Activated effector memory CD4-positive, alpha-beta T cell treated with anti-CD3 and anti-CD28 coated beads, Interleukin-2, amount 50 U/mL, for 16 hours (primary cell): ENCODE measurements around the gene DAPK2.

Source experiments
- DNase-seq: peaks from one replicate; pipeline ENCODE4 v3.0.0-alpha.2; 2020

DAPK2 gene

DNA sequence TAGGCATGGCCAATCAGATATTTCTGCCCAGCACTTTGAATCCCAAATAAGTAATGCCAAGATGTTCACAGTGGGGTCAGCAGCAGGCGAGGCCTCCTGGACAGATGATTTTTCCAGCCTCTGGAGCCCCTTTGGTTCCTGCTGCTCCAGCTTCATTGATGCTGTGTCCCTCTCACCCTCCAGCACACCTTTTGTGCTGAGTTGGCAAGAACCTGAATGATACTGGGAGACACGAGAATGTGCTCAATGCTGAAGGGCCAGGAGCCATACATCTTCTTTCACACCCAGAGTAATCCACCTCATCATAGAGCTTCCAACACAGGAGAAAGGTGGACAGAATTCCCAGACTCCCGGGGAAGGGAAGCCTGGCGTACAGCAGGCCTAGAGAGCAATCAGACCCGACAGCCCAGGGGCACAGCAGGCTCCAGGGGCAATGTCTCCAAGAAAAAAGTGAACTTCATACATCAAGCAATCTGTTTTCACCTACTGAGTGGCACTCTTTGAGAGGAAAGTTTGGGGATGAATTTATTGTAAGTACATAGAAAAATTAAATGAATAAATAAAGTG lies 6.7 kb upstream of the DAPK2 start:
- peak; percentile 41 for DNase-seq

DNA sequence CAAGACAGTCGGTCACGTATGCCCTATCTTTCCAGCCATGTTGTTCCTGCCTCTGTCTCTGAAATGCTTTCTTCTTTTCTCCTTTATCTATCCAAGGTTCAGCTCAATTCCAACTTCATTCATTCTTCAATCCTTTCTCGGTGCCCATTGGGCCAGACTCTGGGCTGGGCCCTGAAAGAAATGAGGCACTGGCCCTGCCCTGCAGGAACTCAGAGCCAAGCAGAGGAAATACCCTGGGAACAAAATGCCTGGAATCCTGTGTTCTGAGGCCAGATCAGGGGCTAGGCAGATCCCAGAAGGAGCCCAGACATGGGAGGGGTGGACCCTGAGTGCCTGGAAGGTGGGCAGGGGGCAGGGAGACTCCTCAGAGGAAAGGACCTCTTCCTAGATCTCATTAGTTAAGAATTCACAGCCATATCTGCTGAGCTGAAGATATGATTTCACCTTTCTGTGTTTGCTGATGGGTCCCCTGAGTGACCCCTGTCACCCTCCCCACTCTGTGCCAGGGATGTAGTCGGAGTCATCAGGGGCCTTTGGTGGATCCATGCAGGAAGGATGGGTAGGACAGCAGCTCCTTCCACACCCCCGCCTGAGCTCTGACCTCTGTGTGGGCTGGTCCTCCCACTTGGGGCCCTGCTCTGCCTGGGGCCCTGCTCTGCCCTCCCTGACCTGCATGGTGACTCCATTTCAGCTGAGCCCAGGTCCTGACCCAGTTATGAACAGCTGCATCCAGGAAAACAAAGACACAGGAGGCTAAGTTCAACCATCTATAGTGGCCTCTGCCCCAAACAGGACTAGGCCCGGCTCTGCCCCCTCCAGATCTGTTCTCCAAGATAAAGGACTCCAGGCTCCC lies 5.3 kb upstream of the DAPK2 start:
- peak; percentile 50 for DNase-seq

DNA sequence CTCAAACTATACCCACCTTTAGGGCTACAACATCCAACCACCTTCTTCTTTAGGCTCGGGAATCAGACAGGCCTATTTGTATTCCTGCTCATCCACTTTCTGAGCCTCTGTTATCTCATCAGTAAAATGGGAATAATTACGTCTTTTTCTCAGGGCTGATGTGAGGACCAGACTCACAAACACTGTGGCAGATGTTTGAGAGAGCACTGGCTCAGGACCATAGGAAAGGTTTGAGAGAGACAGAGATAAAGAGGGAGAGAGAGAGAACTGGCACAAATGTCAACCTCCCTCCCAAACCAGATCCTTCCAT lies 4.8 kb upstream of the DAPK2 start:
- DNase-seq: no peak

DNA sequence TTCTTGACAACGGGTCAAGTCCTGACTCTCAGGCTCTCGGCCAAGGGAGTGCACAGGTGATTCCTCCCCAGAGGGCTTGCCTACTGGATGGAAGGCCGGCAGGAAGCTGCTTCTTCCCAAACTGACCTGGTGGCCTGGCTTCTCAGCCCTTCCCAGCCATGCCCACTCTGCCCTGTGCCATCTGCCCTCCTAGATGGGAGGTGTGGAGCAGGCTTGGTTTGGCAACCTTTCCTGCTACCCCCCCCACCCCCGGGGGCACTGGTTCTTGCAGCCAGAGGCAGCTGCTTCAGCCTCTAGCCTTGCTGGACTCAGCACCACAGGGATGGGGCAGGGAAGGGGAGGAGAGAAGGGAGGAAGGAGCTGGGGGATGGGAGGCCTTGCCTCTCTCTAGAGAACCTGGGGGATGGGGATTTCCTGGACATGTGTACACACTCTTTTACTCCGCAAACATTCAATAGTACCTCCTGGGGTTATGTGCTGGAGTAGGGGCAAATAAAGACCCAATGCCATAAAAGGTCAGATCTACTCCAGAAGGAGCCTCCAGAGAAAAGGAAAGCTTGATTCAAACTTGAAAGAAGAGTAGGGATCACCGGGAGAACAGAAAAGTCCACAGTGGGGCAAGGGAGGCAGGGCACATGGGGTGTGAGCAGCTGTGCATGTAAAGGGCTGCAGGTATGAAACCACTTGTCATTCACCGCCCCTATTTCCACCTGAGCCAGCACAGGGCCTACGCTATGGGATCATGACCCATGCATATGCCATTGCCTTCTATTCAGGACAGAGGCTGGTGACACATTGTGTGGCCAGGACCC lies 4.2 kb upstream of the DAPK2 start:
- DNase-seq: peak; percentile 55

DNA sequence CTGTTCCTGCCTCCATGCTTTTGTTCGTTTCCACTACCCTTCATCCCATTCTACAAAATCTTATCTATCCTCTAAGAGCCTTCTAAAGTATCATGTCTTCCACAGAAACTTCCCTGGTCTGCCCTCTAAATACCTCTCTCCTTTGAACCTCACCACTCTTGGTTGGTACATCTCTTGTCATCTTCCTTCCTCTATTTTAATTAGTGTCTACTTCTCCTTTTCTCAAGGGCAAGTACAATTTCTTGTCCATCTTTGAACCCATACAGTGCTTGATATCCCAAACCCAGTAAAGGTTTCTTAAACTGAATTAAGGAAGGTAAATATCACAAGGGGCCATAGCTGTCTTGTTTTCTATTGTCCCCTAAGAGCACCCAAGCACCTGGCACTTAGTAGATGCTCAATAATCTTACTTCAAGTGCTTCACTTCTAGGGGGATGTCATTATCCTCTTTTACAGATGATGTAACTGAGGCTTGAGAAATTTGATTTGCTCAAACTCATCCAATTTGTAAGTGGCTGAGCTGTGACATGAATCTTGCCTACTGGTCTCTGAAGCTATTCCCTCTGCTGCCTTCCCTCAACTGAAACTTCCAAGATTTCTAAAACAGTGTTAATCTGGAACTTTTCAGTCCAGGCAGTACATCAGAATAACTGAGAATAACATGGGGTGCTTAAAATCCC lies 2.6 kb upstream of the DAPK2 start:
- DNase-seq: no peak

DNA sequence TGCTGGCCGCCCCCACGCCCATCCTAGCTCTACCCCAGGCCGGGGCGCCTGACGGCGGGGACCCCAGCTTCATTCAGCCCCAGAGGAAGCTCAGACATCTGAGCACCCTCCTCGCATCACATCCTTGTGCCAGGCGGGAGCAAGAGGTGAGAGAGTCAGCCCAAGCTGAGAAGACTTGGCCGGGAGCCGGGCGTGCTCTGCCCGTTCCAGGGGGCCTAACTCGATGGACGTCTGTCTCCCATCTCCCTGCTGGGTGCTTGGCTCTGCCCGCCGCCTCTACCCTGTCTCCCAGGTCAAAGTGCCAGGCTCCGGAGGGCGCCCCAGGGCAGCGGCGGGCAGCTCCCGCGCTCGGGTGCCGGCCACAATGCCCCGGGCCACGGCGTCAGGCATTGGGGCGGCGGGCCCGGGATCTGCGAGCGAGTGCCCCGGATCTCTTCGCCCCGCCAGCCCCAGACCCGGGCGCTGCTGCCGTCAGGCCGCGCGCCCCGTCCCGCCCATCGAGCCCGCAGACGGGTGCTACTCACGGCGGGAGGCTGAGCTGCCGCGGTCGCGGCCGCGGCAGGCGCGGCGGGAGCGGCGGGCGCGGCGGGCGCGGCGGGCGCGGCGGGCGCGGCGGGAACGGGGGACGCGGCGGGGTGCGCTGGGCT lies 388 bp downstream of the DAPK2 start:
- peak; percentile 57 for DNase-seq

DNA sequence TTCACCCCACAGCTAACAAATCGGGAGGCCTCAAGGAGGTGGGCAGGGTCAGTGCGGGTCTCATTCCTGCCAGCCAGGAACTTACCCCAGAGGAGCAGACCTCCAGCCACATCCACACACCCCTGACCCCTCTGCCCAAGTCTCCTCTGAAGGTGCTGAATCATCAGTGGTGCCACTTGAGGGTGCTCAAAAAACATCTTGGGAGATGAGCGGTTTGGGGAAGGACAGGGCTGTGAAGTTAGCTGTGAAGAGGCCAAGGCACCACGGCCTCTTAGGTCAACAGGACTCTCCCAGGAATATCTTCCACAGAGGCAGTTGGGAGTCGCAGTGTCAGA lies 1.2 kb downstream of the DAPK2 start:
- DNase-seq: no peak

DNA sequence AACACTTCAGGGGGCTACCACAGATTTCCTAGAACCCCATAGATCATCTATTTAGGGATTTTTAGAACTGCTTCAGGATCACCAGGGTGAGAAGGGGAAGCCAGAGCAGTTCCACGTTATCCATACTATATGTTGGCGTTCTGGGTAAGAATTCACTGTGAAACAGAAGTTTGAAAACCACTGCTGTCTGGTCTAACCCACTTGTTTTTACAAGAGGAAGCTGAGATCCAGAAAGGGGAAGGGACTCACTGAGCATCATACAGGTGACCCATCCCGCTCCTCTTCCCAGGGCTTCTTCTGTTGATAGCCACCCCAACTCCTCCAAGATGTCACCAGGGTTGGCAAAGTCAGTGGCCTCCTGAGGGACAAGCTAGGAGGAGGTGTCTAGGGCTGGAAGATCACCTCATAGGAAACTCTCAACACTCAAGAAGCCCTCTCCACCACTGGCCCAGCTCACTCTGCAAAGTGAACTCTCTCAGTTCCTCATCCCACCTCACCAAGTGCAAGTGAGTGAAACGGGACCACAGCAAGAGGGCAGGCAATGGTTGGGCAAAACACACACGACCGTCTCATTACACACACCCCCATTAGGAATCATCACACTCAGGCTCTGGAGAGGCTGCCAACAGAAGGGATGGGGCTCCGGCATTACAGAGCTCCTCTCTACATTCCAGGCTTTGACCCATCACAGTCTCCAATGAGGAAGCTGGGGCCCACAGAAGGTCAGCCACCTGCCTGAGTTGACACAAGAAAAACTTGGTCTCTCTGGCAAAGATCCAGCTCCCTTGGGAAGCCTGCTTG lies 1.8 kb downstream of the DAPK2 start:
- DNase-seq: peak; percentile 51

DNA sequence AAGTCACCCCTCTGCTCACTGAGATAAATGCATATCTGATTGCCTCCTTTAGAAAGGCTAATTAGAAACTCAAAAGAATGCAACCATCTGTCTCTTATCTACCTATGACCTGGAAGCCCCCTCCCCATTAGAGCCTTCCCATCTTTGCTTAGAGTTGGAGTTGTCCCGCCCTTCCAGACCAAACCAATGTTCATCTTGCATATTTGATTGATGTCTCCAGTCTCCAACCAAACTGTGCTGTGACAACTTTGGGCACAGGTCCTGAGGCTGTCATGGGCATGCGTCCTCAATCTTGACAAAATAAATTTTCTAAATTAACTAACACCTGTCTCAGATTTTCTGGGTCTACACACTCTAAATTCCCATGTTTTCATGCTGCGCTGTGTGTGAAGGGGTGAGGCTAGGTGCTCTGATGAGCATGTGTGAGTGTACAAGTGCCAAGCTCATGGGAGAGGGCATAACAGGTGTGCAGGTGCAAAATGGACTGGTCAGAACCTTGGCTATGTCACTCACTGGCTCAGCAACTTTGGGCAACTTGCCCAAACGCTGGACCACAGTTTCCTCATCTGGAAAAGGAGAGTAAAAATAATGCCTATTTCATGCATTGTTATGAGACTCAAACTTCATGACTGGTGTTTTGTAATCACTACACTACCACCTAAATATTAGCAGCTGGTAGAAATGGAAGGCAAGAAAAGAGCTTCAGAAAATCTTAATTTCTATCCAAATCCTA lies 7.2 kb downstream of the DAPK2 start:
- DNase-seq: peak; percentile 28

DNA sequence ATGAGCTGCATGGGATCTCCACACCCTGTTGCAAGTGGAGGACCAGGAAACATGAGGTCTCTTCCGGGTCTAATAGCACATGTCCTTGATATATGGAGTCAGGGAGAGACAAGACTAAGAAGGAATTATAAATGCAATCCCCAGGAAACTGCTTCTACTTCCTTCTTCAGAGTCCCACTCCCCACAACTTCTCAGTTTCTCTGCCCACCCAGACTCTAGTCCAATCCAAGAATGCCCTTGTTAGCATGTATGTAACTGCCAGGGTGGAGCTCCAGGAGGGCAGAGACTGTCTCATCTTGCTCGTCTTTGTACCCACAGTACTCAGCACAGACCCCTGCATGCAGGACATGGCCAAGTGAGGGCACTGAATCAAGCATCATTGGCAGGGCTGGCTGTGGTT lies 8.3 kb downstream of the DAPK2 start:
- peak; percentile 50 for DNase-seq

DNA sequence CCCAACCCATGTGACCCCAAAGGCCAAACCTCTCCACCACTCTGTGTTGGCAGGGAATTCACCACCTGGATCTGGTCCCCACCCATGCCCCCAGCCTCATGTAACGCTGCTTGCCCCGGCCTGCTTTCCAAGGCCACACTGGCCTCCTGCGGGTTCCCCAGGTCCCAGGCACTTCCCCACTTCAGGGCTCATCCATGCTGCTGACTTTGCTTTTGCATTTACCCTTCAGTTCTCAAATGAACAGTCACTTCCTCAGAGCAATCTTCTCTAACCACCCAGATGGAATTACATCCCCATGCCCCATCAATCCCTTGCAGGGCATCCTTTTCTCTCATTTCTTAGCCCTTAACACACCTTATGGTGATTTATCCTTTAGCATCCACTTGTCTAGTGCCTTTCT lies 9.2 kb downstream of the DAPK2 start:
- DNase-seq: peak; percentile 25

DNA sequence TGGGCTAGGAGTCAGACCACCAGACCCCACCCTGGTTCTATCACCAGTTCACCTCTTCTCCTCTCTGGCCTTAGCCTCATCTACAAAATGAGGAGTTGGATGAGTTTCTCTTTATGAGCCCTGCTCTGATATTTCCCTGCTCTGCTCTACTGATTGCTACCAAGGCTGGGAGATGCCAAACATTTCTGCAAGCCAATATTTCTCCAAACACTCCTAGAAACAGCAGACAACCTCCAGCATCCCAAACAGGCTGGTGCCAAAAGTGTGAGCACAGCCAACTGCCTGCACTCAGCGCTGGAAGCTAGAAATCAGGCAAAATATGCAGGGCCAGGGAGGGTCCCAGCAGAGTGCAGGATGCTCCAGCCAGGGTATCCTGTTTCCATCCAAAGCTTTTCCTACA lies 10.8 kb downstream of the DAPK2 start:
- DNase-seq: no peak

DNA sequence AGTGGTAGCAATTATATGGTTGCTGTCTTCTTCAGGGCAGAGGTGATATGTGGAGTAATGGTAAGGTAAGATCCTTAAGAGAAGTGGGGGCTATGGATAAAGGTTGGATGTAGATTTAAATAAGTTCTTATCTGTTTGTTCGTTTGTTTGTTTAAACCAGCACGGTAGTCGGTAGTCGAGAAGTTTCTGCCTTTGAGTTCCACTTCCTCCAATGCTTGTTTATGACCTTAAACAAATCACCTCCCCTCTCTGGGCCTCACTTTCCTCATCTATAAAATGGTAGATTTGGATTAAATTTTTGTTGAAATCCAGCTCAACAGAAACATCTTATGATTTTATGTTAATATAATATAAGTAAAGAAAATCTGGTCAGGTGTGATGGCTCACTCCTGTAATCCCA lies 11.8 kb downstream of the DAPK2 start:
- no peak for DNase-seq

DNA sequence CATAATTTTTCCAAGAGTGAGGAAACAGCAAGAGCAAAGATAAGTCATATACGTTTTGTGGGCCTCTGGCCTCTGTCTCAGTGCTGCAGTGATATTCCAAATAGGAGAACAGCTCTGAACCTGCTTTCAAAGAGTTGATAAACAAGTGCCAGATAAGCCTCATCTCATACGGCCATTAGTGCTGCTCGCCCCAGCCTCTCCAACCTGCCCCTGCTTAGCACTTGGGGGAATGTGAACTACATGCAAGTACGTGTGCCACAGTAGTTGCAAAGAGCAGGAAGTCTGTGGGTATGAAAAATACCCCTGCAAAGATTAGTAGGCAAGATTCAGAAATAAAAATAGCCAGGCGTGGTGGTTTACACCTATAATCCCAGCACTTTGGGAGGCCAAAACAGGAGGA lies 14.0 kb downstream of the DAPK2 start:
- DNase-seq: peak; percentile 38

DNA sequence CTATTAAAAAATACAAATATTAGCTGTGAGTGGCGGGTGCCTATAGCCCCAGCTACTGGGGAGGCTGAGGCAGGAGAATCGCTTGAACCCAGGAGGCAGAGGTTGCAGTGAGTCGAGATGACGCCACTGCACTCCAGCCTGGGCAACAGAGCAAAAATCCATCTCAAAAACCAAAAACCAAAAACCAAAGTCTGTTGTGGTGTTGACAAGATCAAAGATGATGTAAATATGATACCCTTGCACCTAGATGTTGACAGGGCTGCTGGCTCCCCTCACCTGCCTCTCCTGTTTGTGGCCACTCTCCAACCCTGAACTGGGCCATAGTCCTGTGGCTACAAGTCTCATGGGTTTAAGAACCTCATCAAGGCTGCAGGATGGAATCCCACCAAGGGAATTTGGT lies 16.2 kb downstream of the DAPK2 start:
- DNase-seq: no peak

DNA sequence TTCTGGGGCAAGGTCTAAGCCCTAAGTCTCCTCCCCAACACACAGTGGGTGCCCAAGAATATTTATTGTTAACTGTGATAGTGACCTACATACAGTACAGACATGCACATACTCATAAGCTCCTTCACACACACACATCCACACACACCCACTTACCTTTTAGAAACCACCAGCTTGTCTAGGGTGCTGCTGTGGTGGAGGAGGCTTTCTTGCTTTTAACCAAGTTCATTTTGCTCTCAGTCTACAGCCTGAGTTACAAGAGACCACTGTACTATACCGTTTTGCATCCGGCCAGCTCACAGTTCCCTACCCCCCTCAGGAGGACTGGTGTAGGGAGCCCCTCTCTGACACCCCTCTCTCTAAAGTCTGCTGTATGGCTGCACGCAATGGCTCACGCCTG lies 16.7 kb downstream of the DAPK2 start:
- DNase-seq: no peak

DNA sequence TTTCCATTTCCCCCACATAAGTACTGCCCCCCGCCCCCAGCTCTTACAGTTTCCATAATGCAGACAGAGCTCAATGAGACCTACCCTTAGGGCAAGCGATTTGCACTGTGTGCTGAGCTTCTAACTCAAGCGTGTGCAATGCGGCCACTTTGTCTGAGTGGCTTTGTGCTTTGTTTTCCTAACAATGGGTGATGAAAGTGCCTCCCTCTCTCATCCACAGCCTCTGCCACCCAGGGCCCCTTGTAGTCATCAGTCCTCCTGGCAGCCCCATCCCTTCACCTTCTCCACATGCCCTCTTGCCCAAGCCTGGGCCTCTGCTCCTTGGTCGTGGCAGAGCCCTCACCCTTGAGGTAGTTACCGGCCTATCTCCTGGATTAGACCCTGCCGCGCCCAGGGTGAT lies 17.2 kb downstream of the DAPK2 start:
- DNase-seq: no peak

DNA sequence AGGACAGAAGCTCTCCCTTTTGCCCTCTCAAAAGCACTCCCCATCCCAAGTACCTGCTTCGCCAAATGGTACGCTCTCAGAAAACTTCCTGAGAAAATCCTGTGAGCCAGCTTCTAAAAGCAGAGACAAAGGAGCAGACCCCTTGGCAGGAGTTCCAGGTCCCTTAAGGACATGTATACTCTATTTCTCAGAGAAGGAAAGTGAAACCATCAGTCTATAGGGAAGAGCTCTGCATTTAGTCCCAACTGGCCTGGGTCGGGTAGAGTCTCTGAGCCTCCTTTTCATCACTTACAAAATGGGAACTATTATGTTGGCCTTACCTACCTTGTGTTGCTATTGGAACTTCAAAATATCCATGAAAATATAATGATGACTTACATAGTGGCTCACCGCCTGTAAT lies 19.7 kb downstream of the DAPK2 start:
- no peak for DNase-seq

DNA sequence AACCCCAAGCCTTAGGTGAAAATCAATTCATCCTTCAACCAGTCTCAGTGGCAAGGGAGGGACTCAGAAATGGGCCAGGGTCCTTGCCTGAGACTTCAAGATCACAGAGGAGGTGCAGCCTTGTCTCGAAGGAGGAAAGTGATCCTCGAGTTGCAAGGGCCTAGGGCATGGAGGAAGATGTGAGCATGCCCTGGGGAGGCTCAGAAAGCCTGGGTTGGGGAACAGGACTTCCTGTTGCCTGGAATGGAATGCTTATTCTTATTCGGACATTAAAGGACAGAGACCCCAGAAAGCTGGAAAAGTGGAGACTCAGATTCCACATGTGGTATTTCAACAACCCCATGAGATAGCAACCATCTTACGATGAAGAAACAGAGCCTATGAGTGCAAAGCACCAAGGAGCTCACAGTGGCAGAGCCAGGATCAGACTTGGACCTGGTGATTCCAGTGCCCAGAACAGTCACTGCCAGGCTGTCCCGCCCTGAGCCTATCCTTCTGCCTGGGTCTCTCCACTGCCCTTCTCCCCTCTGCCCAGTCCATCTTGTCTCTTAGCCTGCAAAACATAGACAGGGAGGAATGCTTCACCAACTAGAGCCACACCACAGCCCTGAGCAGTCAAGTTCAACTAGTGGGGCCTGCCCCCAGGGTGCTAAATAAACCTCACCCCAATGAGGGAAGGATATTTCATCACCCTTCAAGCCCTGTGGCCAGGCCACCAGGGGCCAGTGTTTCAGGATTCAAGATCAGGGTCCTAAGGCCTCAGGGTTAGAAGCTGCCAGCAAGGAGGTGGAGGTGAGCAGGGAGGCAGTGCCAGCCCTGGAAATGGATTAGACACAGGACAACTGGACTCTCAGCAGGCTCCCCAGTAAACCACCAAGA lies 21.9 kb downstream of the DAPK2 start:
- DNase-seq: no peak

DNA sequence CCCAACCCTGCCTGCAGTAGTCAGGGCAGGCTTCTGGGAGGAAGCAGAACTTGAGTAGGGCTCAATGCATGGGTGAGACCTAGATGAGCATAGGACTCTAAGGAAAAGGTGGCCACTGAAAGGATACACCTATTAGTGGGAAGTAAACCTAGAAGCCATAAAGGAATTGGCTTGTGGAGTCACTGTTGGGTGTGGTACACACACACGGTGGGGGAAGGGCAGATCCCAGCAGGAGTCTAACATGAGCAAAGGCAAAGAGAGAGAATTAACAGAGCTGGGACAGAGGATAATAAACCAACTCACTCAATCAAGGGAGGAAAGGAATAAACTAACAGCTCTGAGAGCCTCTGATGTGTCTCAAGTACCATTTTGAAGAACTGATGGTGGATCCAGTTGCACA lies 23.1 kb downstream of the DAPK2 start:
- no peak for DNase-seq

DNA sequence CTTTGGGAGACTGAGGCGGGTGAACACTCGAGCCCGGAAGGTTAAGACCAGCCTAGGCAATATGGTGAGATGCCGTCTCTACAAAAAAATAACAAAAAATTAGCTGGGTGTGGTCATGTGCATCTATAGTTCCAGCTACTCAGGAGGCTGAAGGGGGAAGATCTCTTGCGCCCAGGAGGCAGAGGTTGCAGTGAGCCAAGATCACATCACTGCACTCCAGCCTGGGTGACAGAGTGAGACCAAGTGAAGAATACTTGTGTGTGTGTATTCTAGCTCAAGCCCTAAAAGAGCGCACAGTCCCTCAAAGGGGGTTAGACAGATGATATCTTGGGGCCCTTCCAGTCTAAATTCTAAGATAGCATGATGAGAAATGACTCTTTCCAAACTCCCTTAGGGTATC lies 23.7 kb downstream of the DAPK2 start:
- DNase-seq: no peak
